Urinary bladder (tissue), 4 donors: ENCODE data around the gene HNRNPF. TPM values are rescaled to one million over a fixed set of nuclear protein-coding genes. Genes with fewer than 3 reads are reported as not detected.
"Not testable (repeated sequence)": the region's sequence is repeated elsewhere in the genome, so short reads cannot be mapped to it uniquely, and the experiment has no call there.

ENCODE experiments used
- DNase-seq: peaks from one replicate; pipeline ENCODE4 v3.0.0-alpha.2; 2015; ENCODE audit errors: extremely low spot score
- H3K27ac ChIP-seq: one replicate; pipeline ENCODE4 v1.5.1; 2013; ENCODE audit warnings: low read depth, mild to moderate bottlenecking, moderate library complexity
- H3K36me3 ChIP-seq: one replicate; pipeline ENCODE4 v1.6.1; 2013; ENCODE audit warnings: mild to moderate bottlenecking, moderate library complexity; ENCODE audit not compliant: insufficient read depth
- H3K4me1 ChIP-seq: one replicate; pipeline ENCODE4 v1.6.1; 2013; ENCODE audit warnings: mild to moderate bottlenecking, moderate library complexity; ENCODE audit not compliant: insufficient read depth
- H3K4me3 ChIP-seq: one replicate; pipeline ENCODE4 v1.5.1; 2013; ENCODE audit warnings: low read depth, low read length
- WGBS: extraction: QIAGEN DNeasy Blood & Tissue Kit; methylation state at CpG from one replicate; pipeline ENCODE4 v1.1.7; 2013; 5-methylcytosine and 5-hydroxymethylcytosine counted together
- polyA plus RNA-seq: library from polyadenylated mRNA; stranded (reverse); fragments of 200-250 nt; gene quantifications from one replicate; pipeline ENCODE4 v1.2.3, GENCODE V29; 2013
- total RNA-seq: library from RNA; depleted of rRNA; stranded (reverse); fragments of >200 nt; gene quantifications from one replicate; pipeline ENCODE4 v1.2.3, GENCODE V29; 2014
- donor health status: healthy with polysubstance abuse.
- donor health status: healthy.

The HNRNPF gene
- total and polyA plus RNA-seq, 2 donors = 119 to 174 TPM

- WGBS = under 1% methylated on average over 70 of the region's 70 CpGs
- H3K4me1 ChIP-seq = no peaks in the 10 kb centered on the region
- no peaks in the 10 kb centered on the region for H3K36me3 ChIP-seq
- H3K4me3 ChIP-seq = peak overlapping the region; percentile 82
- H3K27ac ChIP-seq = peak overlapping the region; percentile 98
- no peak for DNase-seq
These were observed 11.9 kb downstream of the HNRNPF start for GRCh38 chr10:43396928-43397624.

GRCh38 chr10:43396061-43396927 lies 12.7 kb downstream of the HNRNPF start:
- peak overlapping the region; percentile 98 for H3K27ac ChIP-seq
- 3% methylated on average over 71 of the region's 71 CpGs for WGBS
- H3K4me1 ChIP-seq = no peaks in the 10 kb centered on the region
- no peaks in the 10 kb centered on the region for H3K36me3 ChIP-seq
- no peak for DNase-seq
- peak overlapping the region; percentile 82 for H3K4me3 ChIP-seq

DNA sequence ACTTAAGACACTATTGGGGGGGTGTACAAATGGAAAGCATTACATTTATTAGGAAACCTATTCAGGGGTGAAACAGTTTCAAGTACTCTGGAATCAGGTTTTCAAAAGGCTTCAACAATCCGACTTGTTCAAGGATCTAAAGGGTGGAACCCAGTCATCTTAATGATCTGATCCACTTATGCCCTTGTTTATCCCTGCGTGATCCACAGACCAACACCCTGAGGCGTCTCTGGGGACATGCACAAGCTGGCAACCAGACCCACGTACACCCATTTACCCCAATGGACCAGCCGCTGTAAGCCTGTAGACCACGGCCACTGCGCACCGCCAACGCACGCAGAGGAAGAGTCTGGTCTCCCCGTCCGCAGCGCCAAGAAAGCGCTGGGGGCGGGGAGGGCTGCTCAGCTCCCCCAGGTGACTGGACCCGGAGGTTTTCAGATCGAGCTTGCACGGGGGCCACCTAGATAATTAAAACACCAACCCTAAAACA lies 13.4 kb downstream of the HNRNPF start:
- WGBS = 7% methylated on average over 18 of the region's 18 CpGs
- H3K4me1 ChIP-seq = no peaks in the 10 kb centered on the region
- no peak for DNase-seq

GRCh38 chr10:43394868-43395267 lies 14.1 kb downstream of the HNRNPF start:
- Histone ChIP-seq H3K36me3 (no peaks in the 10 kb centered on the region), H3K4me3 (no peak overlapping the region), H3K27ac (no peak overlapping the region), H3K4me1 (no peaks in the 10 kb centered on the region)
- 83% methylated on average over 6 of the region's 6 CpGs for WGBS
- no peak for DNase-seq

More for the DNA sequence above, 13.4 kb downstream of the HNRNPF start:
- Histone ChIP-seq H3K4me3 (peak overlapping the region; percentile 82), H3K27ac (peak overlapping the region; percentile 80), H3K36me3 (no peaks in the 10 kb centered on the region)

- no peak overlapping the region for H3K4me3 ChIP-seq
- peaks cover 2% of the 10 kb centered on the region for H3K36me3 ChIP-seq
- 86% methylated on average over 3 of the region's 3 CpGs for WGBS
- no peak for DNase-seq
- no peak overlapping the region for H3K27ac ChIP-seq
- H3K4me1 ChIP-seq = no peaks in the 10 kb centered on the region
These were observed 15.2 kb downstream of the HNRNPF start for GRCh38 chr10:43393606-43394360.

- WGBS = 96% methylated on average over 11 of the region's 11 CpGs
- not testable (repeated sequence) for H3K36me3 ChIP-seq, H3K4me3 ChIP-seq, H3K27ac ChIP-seq, H3K4me1 ChIP-seq, DNase-seq
These were observed 15.8 kb downstream of the HNRNPF start for GRCh38 chr10:43393186-43393585.

- 87% methylated on average over 3 of the region's 3 CpGs for WGBS
- H3K36me3 ChIP-seq = peaks cover 2% of the 10 kb centered on the region
- no peak overlapping the region for H3K4me3 ChIP-seq
- no peak overlapping the region for H3K27ac ChIP-seq
- no peaks in the 10 kb centered on the region for H3K4me1 ChIP-seq
- no peak for DNase-seq
These were observed 16.2 kb downstream of the HNRNPF start for GRCh38 chr10:43392748-43393147.

DNA sequence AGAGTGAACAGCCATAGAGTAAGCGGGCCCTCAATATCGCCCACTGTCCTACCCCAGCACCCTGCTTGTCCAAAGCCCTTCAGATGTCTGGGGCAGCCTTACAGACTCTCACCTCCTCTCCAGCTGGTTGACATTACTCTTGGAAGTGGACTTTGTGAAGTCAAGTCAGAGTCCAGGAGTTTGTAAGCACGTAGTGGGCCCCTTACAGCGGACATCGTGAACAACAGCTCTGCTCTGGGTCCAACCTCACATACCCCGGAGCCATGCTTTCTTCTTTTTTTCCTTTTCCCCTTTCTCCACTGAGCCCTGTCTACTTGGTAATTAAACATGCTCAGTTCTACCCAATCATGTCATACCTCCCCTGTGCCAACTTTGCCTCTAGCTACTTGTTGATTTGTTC lies 17.5 kb downstream of the HNRNPF start:
- DNase-seq = no peak
- H3K27ac ChIP-seq = no peak overlapping the region
- no peaks in the 10 kb centered on the region for H3K4me1 ChIP-seq
- no peak overlapping the region for H3K4me3 ChIP-seq
- peaks cover 5% of the 10 kb centered on the region for H3K36me3 ChIP-seq
- 92% methylated on average over 6 of the region's 6 CpGs for WGBS

DNA sequence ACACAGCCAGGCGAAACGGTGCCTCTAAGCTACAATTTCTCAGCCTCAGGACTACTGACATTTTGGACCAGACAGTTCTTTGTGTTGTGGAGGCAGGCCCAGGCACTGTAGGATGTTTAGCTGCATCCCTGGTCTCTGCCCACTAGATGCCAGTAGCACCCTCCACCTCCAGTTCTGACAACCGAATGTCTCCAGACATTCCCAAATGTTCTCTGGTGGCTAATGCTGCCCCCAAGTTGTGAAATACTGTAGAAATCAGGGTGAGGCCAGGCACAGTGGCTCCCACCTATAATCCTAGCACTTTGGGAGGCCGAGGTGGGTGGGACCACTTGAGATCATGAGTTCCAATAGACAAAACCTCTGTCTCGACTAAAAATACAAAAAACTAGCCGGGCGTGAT lies 18.2 kb downstream of the HNRNPF start:
- 60% methylated on average over 7 of the region's 7 CpGs for whole genome bisulfite sequencing
- H3K27ac ChIP-seq = no peak overlapping the region
- H3K4me1 ChIP-seq = no peaks in the 10 kb centered on the region
- H3K36me3 ChIP-seq = peaks cover 5% of the 10 kb centered on the region
- H3K4me3 ChIP-seq = no peak overlapping the region
- no peak for DNase-seq

DNA sequence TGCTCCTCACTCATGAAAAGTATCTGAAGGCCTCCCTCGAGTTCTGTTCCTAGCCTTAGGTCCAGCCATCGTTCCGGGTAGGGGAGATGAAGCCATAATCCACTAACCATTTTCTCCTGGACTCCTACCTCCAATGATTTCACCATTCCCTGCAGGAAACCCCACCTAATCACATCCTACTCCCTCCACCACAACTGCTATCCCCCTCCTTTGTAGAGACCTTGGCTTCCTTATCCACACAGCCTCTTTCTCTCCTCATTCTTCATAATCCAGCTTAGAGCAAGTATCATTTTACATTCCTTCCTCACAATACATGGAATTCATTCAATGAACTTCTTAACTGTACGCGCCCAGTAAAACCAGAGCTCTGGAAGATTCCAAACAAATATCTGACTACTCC lies 18.7 kb downstream of the HNRNPF start:
- H3K4me3 ChIP-seq = no peak overlapping the region
- DNase-seq = no peak
- H3K4me1 ChIP-seq = no peaks in the 10 kb centered on the region
- 68% methylated on average over 5 of the region's 5 CpGs for WGBS
- peaks cover 5% of the 10 kb centered on the region for H3K36me3 ChIP-seq
- no peak overlapping the region for H3K27ac ChIP-seq

DNA sequence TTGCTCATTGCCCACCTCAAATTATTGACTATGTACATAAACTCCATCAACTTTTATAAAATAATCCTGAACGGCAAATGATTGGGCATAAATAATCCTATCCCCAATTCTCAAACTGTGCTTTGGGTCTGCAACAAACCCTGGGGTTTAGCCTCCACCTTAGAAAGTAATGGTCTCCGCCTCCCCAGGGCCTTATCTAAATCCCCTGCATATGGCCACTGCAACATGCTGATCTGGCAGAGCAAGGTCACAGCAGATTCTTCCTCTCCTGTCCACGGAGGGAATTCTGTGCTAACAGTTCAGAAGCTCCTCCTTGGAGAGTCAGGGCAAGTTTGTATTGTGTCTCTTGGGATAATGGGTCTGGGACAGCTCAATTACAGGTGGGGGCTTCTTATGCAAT lies 19.1 kb downstream of the HNRNPF start:
- H3K4me1 ChIP-seq = no peaks in the 10 kb centered on the region
- WGBS = 46% methylated on average over 3 of the region's 3 CpGs
- no peak for DNase-seq
- H3K4me3 ChIP-seq = no peak overlapping the region
- no peak overlapping the region for H3K27ac ChIP-seq
- peaks cover 5% of the 10 kb centered on the region for H3K36me3 ChIP-seq

- peaks cover 5% of the 10 kb centered on the region for H3K36me3 ChIP-seq
- 77% methylated on average over 5 of the region's 5 CpGs for WGBS
- DNase-seq = no peak
These were observed 21.3 kb downstream of the HNRNPF start for GRCh38 chr10:43387678-43388032.

DNA sequence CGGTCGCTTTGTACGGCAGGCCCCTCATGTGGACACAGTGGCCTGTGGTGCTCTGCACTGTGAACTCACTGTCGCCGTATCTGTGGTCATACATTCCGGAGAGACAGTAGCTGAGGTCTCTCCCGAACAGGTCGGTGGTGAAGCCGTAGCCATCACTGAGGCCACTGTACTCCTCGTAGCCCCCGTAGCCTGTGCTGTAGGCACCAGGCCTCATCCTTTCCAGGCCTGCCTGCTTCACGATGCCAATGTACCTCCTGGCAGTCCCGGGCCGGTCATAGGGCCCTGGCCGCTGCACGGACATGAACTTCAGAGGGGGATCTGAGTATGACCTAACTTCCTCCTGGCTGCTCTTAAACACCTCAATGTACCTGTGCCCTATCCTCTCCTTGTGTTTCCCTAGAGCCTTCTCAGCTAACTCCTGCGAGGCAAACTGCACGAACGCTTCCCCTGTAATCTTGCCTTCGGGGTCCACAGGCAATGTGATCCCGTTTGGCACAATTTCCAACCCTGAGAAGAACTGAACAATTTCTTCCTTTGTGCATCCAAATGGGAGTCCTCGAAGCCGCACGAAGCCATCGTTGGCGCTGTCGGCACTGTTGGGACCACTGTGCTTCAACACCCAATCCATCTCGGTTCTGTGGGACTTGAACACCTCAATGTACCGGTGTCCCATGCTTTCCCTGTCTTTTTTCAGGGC lies 21.9 kb downstream of the HNRNPF start:
- 90% methylated on average over 29 of the region's 29 CpGs for WGBS
- Histone ChIP-seq H3K36me3 (peaks cover 5% of the 10 kb centered on the region), H3K27ac (no peak overlapping the region), H3K4me1 (no peaks in the 10 kb centered on the region), H3K4me3 (no peak overlapping the region)
- no peak for DNase-seq

More at GRCh38 chr10:43387678-43388032, 21.3 kb downstream of the HNRNPF start:
- Histone ChIP-seq H3K4me1 (no peaks in the 10 kb centered on the region), H3K27ac (no peak overlapping the region), H3K4me3 (no peak overlapping the region)
